GM12873 (cell line): ENCODE data around the gene GPATCH8.

ENCODE experiments used
- TF ChIP-seq, protein P1 (sequence below): IDR thresholded peaks from 2 replicates; pipeline ENCODE4 v1.5.1; 2012; ENCODE audit warnings: low read depth, mild to moderate bottlenecking, moderate library complexity, low read length, control low read depth; ENCODE audit not compliant: insufficient read depth; ENCODE audit errors: missing control alignments

Gene GPATCH8

GRCh38 chr17:44543905-44544523 lies 40.8 kb upstream of the GPATCH8 start:
- TF ChIP-seq, protein P1, sequence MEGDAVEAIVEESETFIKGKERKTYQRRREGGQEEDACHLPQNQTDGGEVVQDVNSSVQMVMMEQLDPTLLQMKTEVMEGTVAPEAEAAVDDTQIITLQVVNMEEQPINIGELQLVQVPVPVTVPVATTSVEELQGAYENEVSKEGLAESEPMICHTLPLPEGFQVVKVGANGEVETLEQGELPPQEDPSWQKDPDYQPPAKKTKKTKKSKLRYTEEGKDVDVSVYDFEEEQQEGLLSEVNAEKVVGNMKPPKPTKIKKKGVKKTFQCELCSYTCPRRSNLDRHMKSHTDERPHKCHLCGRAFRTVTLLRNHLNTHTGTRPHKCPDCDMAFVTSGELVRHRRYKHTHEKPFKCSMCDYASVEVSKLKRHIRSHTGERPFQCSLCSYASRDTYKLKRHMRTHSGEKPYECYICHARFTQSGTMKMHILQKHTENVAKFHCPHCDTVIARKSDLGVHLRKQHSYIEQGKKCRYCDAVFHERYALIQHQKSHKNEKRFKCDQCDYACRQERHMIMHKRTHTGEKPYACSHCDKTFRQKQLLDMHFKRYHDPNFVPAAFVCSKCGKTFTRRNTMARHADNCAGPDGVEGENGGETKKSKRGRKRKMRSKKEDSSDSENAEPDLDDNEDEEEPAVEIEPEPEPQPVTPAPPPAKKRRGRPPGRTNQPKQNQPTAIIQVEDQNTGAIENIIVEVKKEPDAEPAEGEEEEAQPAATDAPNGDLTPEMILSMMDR, result no peak

GRCh38 chr17:44543213-44543904 lies 40.2 kb upstream of the GPATCH8 start:
- TF ChIP-seq, protein P1, result no peak

DNA sequence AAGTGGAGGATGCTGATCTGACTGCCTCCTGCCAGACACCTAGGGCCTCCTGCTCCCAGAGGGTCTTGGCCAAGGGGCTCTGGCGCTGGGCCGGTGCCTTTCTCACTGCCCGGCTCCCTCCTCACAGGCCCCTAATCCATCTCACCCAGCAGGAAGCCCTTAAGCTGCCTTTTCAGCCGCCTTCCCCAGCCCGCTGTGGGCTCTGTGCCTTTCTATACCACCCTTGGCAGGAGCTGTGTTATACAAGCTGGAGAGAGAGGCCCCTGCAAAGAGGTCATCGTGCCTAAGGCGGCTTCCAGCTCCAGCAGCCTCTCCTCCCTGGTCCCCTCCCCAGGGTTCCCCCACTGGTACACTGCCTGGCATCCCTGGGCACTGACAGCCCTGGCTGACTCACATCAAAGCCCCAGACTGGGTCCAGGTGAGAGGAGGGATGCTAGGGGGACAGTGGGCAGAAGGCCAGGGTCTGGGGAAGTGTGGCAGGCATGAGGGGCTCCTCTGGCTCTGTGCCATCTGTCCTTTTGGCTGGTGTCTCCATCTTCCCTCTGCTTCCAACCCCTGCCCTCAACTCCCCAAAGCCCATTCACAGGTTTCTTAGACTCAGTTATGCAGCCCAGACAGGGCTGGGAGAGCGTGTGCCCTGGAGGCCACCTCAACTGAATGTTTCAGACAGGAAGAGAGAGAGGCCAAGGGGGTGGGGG lies 38.8 kb upstream of the GPATCH8 start:
- TF ChIP-seq, protein P1, result no peak

GRCh38 chr17:44540246-44541084 lies 37.3 kb upstream of the GPATCH8 start:
- TF ChIP-seq, protein P1, result no peak

- TF ChIP-seq, protein P1, result no peak
Observed at GRCh38 chr17:44539673-44540072, 36.5 kb upstream of the GPATCH8 start.

GRCh38 chr17:44536090-44536953 lies 33.1 kb upstream of the GPATCH8 start:
- TF ChIP-seq, protein P1, result no peak
